BJ (cell line): ENCODE results near the gene IRGM. TPM values are rescaled to one million over a fixed set of nuclear protein-coding genes. Genes with fewer than 3 reads are reported as not detected.
"Not testable (repeated sequence)": the region's sequence is repeated elsewhere in the genome, so short reads cannot be mapped to it uniquely, and the experiment has no call there.

Source experiments
- CTCF ChIA-PET: fragments of 350-600 bp; formaldehyde crosslinking; extraction: SDS; loops from one replicate; lab custom pipeline; 2021; ENCODE audit warnings: antibody characterized with exemption, inconsistent platforms; lab: Yijun Ruan, JAX
- POLR2A ChIA-PET: fragments of 300-600 bp; sonication (Branson Sonifier 250); formaldehyde crosslinking; extraction: SDS; loops from one replicate; lab custom pipeline; 2021; ENCODE audit warnings: antibody characterized with exemption; lab: Charles Lee
- DNase-seq: peaks from one replicate; pipeline ENCODE4 v3.0.0-alpha.2; 2011; ENCODE audit warnings: low read depth
- H3K27me3 ChIP-seq: 2 replicates; pipeline ENCODE4 v1.6.0; 2011; ENCODE audit warnings: low read length; ENCODE audit not compliant: control insufficient read depth, insufficient read depth
- H3K36me3 ChIP-seq: 2 replicates; pipeline ENCODE4 v1.5.1; 2011; ENCODE audit warnings: low read length; ENCODE audit not compliant: control insufficient read depth, insufficient read depth
- H3K4me3 ChIP-seq: 2 replicates; pipeline ENCODE4 v1.5.1; 2011; ENCODE audit warnings: low read depth, mild to moderate bottlenecking, control low read depth, low read length
- polyA plus RNA-seq: library from polyadenylated mRNA; depleted of rRNA; stranded (reverse); fragments of >200 nt; gene quantifications from 2 replicates; pipeline ENCODE4 v1.2.3, GENCODE V29; 2011
- TF ChIP-seq, protein P1 (sequence below): IDR thresholded peaks from 2 replicates; pipeline ENCODE4 v1.5.1; 2011; ENCODE audit warnings: low read depth, mild to moderate bottlenecking, control low read depth, inconsistent platforms, low read length, moderate library complexity; ENCODE audit not compliant: insufficient read depth

IRGM gene
- polyA plus RNA-seq, 1 experiment = not detected

GRCh38 chr5:150815010-150815409 is 31.3 kb upstream of the IRGM start:
- H3K36me3 ChIP-seq = no peaks in the 10 kb centered on the region
- POLR2A ChIA-PET = no interaction called here
- no peak for DNase-seq
- H3K4me3 ChIP-seq = no peak overlapping the region
- TF ChIP-seq, protein P1, sequence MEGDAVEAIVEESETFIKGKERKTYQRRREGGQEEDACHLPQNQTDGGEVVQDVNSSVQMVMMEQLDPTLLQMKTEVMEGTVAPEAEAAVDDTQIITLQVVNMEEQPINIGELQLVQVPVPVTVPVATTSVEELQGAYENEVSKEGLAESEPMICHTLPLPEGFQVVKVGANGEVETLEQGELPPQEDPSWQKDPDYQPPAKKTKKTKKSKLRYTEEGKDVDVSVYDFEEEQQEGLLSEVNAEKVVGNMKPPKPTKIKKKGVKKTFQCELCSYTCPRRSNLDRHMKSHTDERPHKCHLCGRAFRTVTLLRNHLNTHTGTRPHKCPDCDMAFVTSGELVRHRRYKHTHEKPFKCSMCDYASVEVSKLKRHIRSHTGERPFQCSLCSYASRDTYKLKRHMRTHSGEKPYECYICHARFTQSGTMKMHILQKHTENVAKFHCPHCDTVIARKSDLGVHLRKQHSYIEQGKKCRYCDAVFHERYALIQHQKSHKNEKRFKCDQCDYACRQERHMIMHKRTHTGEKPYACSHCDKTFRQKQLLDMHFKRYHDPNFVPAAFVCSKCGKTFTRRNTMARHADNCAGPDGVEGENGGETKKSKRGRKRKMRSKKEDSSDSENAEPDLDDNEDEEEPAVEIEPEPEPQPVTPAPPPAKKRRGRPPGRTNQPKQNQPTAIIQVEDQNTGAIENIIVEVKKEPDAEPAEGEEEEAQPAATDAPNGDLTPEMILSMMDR = no peak
- CTCF ChIA-PET = no interaction called here
- H3K27me3 ChIP-seq = no peaks in the 10 kb centered on the region

DNA sequence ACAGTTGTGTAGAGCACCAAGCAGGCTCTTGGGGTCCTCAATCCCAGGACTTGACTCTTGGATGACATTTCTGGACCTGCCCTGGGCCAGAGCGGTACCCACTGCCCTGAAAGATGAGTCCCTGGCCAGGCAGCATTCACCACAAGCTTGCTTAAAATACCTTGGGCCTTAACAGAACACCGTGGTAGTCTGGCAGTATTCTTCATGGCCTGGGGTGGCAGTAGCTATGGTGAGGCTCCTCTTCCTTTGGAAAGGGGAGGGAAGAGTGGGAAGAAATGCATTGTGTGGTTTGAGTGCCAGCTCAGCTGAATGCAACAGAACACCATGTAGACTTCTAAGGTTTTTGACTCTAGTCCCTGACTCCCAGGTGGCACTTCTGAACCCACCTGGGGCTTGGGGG is 29.4 kb upstream of the IRGM start:
- TF ChIP-seq, protein P1 = no peak
- ChIA-PET POLR2A (no interaction called here), CTCF (interaction anchor here (3.4 kb wide), 1 partner anchor 16 kb away, joined by 14 read pairs; no protein-coding TSS in a partner anchor)
- no peak for DNase-seq
- Histone ChIP-seq H3K27me3 (no peaks in the 10 kb centered on the region), H3K4me3 (no peak overlapping the region), H3K36me3 (no peaks in the 10 kb centered on the region)

DNA sequence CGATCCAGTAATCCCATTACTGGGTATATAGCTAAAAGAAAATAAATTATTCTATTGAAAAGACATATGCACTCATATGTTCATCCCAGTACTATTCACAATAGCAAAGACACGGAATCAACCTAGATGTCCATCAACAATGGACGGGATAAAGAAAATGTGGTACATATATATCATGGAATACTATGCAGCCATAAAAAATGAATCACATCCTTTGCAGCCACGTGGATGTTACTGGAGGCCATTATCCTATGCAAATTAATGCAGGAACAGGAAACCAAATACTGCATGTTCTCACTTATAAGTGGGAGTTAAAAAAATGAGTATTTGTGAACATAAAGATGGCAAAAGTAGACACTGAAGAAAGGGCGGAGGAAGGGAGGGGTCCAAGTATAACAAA is 16.6 kb upstream of the IRGM start:
- H3K36me3 ChIP-seq = no peaks in the 10 kb centered on the region
- H3K4me3 ChIP-seq = no peak overlapping the region
- TF ChIP-seq, protein P1 = no peak
- ChIA-PET CTCF (no interaction called here), POLR2A (no interaction called here)
- DNase-seq = no peak
- no peaks in the 10 kb centered on the region for H3K27me3 ChIP-seq

DNA sequence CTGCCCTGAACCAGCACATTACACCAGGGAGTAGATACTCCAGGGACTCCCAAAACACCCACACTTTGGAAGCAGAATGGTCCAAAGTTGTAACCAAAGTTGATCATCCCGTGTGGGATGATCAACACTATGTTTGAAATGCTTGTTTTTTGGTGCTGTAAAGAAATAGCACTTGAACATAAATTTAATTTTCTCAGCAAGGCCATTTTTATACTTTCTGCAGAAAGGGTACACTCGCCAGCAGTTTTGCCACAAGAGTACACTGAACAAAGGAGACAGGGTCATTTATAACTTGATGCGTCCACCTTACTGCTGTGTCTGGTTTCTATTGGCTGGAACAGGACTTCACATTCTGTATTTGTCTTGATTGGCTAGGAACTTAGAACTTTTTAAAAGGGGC is 14.5 kb upstream of the IRGM start:
- H3K27me3 ChIP-seq, POLR2A ChIA-PET, DNase-seq, H3K36me3 ChIP-seq, CTCF ChIA-PET, H3K4me3 ChIP-seq: not testable (repeated sequence)

DNA sequence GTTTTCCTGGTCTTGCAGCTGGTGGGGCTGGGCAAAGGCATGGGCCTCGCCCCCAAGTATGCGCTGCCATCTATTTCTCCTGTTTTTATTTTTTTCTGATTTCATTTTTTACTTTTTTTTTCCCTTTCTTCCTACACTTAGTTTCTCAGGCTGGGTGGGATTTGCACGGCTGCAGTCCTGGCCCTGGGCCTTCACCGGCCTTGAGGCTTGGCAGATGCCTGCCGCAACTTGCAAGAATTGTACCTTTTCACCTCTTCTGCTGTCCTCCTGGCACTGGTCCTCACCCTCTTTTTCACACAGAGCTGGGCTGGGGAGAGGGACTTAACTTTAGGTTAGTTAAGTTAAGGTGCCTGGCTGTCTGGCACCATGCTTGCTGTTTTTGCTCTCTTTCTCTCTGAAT is 10.3 kb upstream of the IRGM start:
- TF ChIP-seq, protein P1 = no peak
- Histone ChIP-seq H3K27me3 (peaks cover 6% of the 10 kb centered on the region), H3K36me3 (no peaks in the 10 kb centered on the region), H3K4me3 (no peak overlapping the region)
- no peak for DNase-seq
- ChIA-PET CTCF (interaction anchor here (0.6 kb wide), 1 partner anchor 47 kb away, joined by 3 read pairs; no protein-coding TSS in a partner anchor), POLR2A (no interaction called here)

DNA sequence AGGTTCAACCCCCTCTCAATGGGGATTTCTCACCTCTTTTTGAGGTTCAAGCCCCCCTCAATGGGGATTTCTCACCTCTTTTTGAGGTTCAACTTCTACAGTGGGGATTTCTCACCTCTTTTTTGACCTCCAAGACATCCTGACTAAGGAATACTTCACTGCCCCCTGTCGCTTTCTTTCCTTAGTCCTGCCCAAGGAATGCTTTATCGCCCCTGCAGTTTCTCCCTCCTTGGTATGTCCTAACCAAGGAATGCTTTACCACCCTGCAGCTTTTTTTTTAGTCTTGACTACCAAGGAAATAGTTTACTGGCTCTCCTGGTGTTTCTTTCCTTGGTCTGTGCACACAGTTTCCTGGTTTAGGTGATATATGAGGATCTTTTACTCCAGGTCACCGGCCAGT is 9.6 kb upstream of the IRGM start:
- DNase-seq = no peak
- no peak overlapping the region for H3K4me3 ChIP-seq
- ChIA-PET POLR2A (no interaction called here), CTCF (interaction anchor here (0.6 kb wide), 1 partner anchor 48 kb away, joined by 3 read pairs; no protein-coding TSS in a partner anchor)
- peaks cover 6% of the 10 kb centered on the region for H3K27me3 ChIP-seq
- H3K36me3 ChIP-seq = no peaks in the 10 kb centered on the region
- TF ChIP-seq, protein P1 = no peak

DNA sequence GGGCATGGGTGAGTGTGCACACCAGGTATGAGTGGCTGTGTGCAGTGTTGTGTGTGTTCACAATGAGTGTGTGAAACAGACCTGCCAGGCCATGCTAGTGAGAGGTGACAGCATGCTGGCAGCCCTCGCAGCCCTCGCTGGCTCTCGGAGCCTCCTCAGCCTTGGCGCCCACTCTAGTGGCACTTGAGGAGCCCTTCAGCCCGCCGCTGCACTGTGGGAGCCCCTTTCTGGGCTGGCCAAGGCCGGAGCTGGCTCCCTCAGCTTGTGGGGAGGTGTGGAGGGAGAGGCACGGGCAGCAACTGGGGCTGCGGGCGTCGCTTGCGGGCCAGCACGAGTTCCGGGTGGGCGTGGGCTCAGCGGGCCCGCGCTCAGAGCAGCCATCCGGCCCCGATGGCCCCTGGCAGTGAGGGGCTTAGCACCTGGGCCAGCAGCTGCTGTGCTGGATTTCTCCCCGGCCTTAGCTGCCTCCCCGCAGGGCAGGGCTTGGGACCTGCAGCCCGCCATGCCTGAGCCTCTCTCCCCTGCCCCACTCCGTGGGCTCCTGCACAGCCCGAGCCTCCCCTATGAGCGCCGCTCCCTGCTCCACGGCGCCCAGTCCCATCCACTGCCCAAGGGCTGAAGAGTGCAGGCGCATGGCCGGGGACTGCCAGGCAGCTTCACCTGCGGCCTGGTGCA is 999 bp upstream of the IRGM start:
- H3K4me3 ChIP-seq, H3K36me3 ChIP-seq, POLR2A ChIA-PET, DNase-seq, H3K27me3 ChIP-seq: not testable (repeated sequence)
- CTCF ChIA-PET = interaction anchor here (1.7 to 4.0 kb wide), 5 partner anchors 44 to 285 kb away, joined by 3 to 41 read pairs (median 10); no protein-coding TSS in a partner anchor
